ENCODE results near the gene CACNB2.

- TF ChIP-seq CTCF (IDR thresholded peaks at IDR 0.05; ENCODE audit: low read depth, low read length) (no peak), EZH2phosphoT487 (IDR thresholded peaks at IDR 0.05; ENCODE audit: low read depth) (no peak)
These were observed 210.1 kb downstream of the CACNB2 start for GRCh38 chr10:18350340-18350739.
